MM.1S (cell line): ENCODE measurements around the gene DDX1.
"Not testable (repeated sequence)": the region's sequence is repeated elsewhere in the genome, so short reads cannot be mapped to it uniquely, and the experiment has no call there.

Source experiments
- DNase-seq: peaks from one replicate; pipeline ENCODE4 v3.0.0-alpha.2; 2015
- H2AFZ ChIP-seq: fragments of 300-600 bp; sonication (generic); 2 replicates; pipeline ENCODE4 v1.6.0; 2016; ENCODE audit warnings: antibody characterized with exemption, low read length
- H3F3A ChIP-seq: fragments of 300-600 bp; sonication (generic); 2 replicates; pipeline ENCODE4 v1.6.1; 2016; ENCODE audit warnings: mild to moderate bottlenecking, antibody characterized with exemption, low read length, moderate library complexity, mixed read lengths; ENCODE audit not compliant: insufficient read depth
- H3K27ac ChIP-seq: fragments of 300-600 bp; sonication (generic); 2 replicates; pipeline ENCODE4 v1.5.1; 2016; ENCODE audit warnings: mild to moderate bottlenecking, low read length
- H3K27me3 ChIP-seq: fragments of 300-600 bp; sonication (generic); replicated peaks from 2 replicates; pipeline ENCODE4 v1.6.0; 2016; ENCODE audit warnings: low read length; ENCODE audit not compliant: insufficient read depth
- H3K36me3 ChIP-seq: fragments of 300-600 bp; sonication (generic); replicated peaks from 2 replicates; pipeline ENCODE4 v1.6.1; 2016; ENCODE audit warnings: mild to moderate bottlenecking, low read length, mixed read lengths; ENCODE audit not compliant: insufficient read depth
- H3K4me1 ChIP-seq: fragments of 300-600 bp; sonication (generic); 2 replicates; pipeline ENCODE4 v1.6.1; 2016; ENCODE audit warnings: low read length, mixed read lengths
- H3K4me2 ChIP-seq: fragments of 300-600 bp; sonication (generic); 2 replicates; pipeline ENCODE4 v1.6.0; 2016; ENCODE audit warnings: low read depth, low read length
- H3K4me3 ChIP-seq: fragments of 300-600 bp; sonication (generic); 2 replicates; pipeline ENCODE4 v1.5.1; 2016; ENCODE audit warnings: low read length, mixed read lengths
- H3K79me2 ChIP-seq: fragments of 300-600 bp; sonication (generic); 2 replicates; pipeline ENCODE4 v1.6.1; 2016; ENCODE audit warnings: mixed run types, low read length, mixed read lengths
- H3K9ac ChIP-seq: fragments of 300-600 bp; sonication (generic); 2 replicates; pipeline ENCODE4 v1.6.1; 2016; ENCODE audit warnings: low read length, mixed read lengths
- H3K9me2 ChIP-seq: fragments of 300-600 bp; sonication (generic); replicated peaks from 2 replicates; pipeline ENCODE4 v1.6.1; 2016; ENCODE audit warnings: mild to moderate bottlenecking, low read length, mixed read lengths; ENCODE audit not compliant: insufficient read depth
- H3K9me3 ChIP-seq: fragments of 300-600 bp; sonication (generic); replicated peaks from 2 replicates; pipeline ENCODE4 v1.6.1; 2016; ENCODE audit warnings: mild to moderate bottlenecking, low read length, mixed read lengths; ENCODE audit not compliant: insufficient read depth
- H4K20me1 ChIP-seq: fragments of 300-600 bp; sonication (generic); 2 replicates; pipeline ENCODE4 v1.6.1; 2016; ENCODE audit warnings: mild to moderate bottlenecking, low read length, moderate library complexity, mixed read lengths; ENCODE audit not compliant: insufficient read depth
- EZH2 ChIP-seq: fragments of 300-600 bp; sonication (generic); optimal IDR thresholded peaks from 2 replicates; pipeline ENCODE3; 2017; ENCODE audit warnings: low read depth, mild to moderate bottlenecking, antibody characterized with exemption, low read length, mixed read lengths
- EZH2phosphoT487 ChIP-seq: fragments of 300-600 bp; sonication (generic); IDR thresholded peaks from 2 replicates; pipeline ENCODE4 v1.6.1; 2018; ENCODE audit warnings: antibody characterized with exemption, low read length
- TF ChIP-seq, protein P1 (sequence below): fragments of 300-600 bp; sonication (generic); IDR thresholded peaks from 2 replicates; pipeline ENCODE4 v1.5.1; 2016; ENCODE audit warnings: antibody characterized with exemption, low read length, mixed read lengths

The DDX1 gene

DNA sequence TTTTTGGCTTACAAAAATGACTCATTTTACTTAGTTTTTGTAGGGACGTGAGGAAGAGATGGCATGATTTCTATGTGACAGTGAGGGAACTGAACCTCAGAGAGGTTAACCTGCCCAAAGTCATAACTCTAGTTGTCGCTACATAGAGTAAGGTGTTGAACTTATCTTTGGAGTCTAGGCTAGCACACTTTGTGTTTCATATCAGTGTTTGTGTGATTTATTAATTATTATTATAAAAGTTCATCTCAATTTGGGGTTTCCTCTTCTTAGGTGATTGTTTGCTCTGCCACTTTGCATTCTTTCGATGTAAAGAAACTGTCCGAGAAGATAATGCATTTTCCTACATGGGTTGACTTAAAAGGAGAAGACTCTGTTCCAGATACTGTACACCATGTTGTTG, 28.3 kb downstream of the DDX1 start:
- H3K4me3 ChIP-seq = no peak overlapping the region
- no peak for DNase-seq
- H3K36me3 ChIP-seq = no peaks in the 10 kb centered on the region; the same call in 1 of the 2 replicates

DNA sequence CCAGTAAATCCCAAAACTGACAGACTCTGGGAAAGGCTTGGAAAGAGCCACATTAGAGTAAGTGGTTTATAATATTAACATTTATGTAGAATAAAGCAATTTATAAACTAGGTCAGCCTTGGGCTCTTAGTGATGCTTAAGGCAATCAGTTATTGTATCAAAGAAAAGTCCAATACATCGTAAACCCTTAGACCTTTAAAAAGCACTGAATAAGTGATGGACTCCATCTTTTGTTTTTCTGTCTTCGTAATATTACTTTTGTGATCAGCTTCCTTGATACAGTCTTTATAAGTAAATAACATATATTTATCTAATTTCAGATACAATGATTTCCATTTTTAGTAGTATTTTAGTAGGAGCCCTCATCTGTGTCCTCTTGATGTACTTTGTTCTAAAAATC, 28.7 kb downstream of the DDX1 start:
- Histone ChIP-seq H3K36me3 (no peaks in the 10 kb centered on the region; the same call in 1 of the 2 replicates), H3K9me2 (no peaks in the 10 kb centered on the region), H3K9me3 (no peaks in the 10 kb centered on the region), H4K20me1 (no peaks in the 10 kb centered on the region), H3K27me3 (no peaks in the 10 kb centered on the region), H3K4me2 (no peak overlapping the region), H3F3A (no peaks in the 10 kb centered on the region), H3K4me1 (no peaks in the 10 kb centered on the region), H3K79me2 (no peaks in the 10 kb centered on the region), H3K4me3 (no peak overlapping the region), H3K9ac (no peak overlapping the region), H2AFZ (no peak overlapping the region), H3K27ac (no peak overlapping the region)
- TF ChIP-seq EZH2phosphoT487 = no peak
- TF ChIP-seq EZH2 = no peak
- TF ChIP-seq, protein P1, sequence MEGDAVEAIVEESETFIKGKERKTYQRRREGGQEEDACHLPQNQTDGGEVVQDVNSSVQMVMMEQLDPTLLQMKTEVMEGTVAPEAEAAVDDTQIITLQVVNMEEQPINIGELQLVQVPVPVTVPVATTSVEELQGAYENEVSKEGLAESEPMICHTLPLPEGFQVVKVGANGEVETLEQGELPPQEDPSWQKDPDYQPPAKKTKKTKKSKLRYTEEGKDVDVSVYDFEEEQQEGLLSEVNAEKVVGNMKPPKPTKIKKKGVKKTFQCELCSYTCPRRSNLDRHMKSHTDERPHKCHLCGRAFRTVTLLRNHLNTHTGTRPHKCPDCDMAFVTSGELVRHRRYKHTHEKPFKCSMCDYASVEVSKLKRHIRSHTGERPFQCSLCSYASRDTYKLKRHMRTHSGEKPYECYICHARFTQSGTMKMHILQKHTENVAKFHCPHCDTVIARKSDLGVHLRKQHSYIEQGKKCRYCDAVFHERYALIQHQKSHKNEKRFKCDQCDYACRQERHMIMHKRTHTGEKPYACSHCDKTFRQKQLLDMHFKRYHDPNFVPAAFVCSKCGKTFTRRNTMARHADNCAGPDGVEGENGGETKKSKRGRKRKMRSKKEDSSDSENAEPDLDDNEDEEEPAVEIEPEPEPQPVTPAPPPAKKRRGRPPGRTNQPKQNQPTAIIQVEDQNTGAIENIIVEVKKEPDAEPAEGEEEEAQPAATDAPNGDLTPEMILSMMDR = no peak
- DNase-seq = no peak

More for the DNA sequence above, 28.3 kb downstream of the DDX1 start:
- H3K27me3 ChIP-seq = no peaks in the 10 kb centered on the region
- H3K27ac ChIP-seq = no peak overlapping the region
- H3F3A ChIP-seq = no peaks in the 10 kb centered on the region
- H3K9ac ChIP-seq = no peak overlapping the region
- H4K20me1 ChIP-seq = no peaks in the 10 kb centered on the region
- H3K4me1 ChIP-seq = no peaks in the 10 kb centered on the region
- H3K9me3 ChIP-seq = no peaks in the 10 kb centered on the region
- no peak for TF ChIP-seq EZH2phosphoT487
- TF ChIP-seq, protein P1 = no peak
- no peaks in the 10 kb centered on the region for H3K79me2 ChIP-seq
- H2AFZ ChIP-seq = no peak overlapping the region
- H3K4me2 ChIP-seq = no peak overlapping the region
- H3K9me2 ChIP-seq = no peaks in the 10 kb centered on the region

- Histone ChIP-seq H3K4me1 (no peaks in the 10 kb centered on the region), H3K9me3 (no peaks in the 10 kb centered on the region), H3K79me2 (no peaks in the 10 kb centered on the region), H3K27ac (no peak overlapping the region), H2AFZ (no peak overlapping the region), H3K27me3 (no peaks in the 10 kb centered on the region), H3K4me2 (no peak overlapping the region), H3K9me2 (no peaks in the 10 kb centered on the region), H3K9ac (no peak overlapping the region), H4K20me1 (no peaks in the 10 kb centered on the region), H3K36me3 (no peaks in the 10 kb centered on the region; the same call in 1 of the 2 replicates), H3F3A (no peaks in the 10 kb centered on the region), H3K4me3 (no peak overlapping the region)
- no peak for DNase-seq
- no peak for TF ChIP-seq EZH2
- TF ChIP-seq, protein P1 = no peak
- no peak for TF ChIP-seq EZH2phosphoT487
Measured at GRCh38 chr2:15620857-15621471, 29.3 kb downstream of the DDX1 start.

- not testable (repeated sequence) for H2AFZ ChIP-seq, H3K9ac ChIP-seq, H3K9me2 ChIP-seq, H3F3A ChIP-seq, H3K4me1 ChIP-seq, DNase-seq, H3K4me2 ChIP-seq, H3K9me3 ChIP-seq, H3K4me3 ChIP-seq, H3K79me2 ChIP-seq, H3K27me3 ChIP-seq, H3K36me3 ChIP-seq, H4K20me1 ChIP-seq, H3K27ac ChIP-seq
Measured at GRCh38 chr2:15621472-15621870, 29.8 kb downstream of the DDX1 start.
